Body of pancreas (tissue), 4 donors: ENCODE data around the gene SAMD3.
"Not testable (repeated sequence)": the region's sequence is repeated elsewhere in the genome, so short reads cannot be mapped to it uniquely, and the experiment has no call there.

Experiments used
- CTCF ChIP-seq, 7 experiments: fragments of 450-650 bp in 4 of 7; fragments of 200-600 bp in 3 of 7; sonication (generic) in 3 of 7; IDR thresholded peaks; one replicate each; pipeline ENCODE4 v1.5.1; 2016 to 2019; ENCODE audit warnings: antibody characterized with exemption in 7 of 7
- POLR2A ChIP-seq, 3 donors: fragments of 450-650 bp; IDR thresholded peaks; one replicate each; pipeline ENCODE4 v1.6.1; 2016; ENCODE audit warnings: antibody characterized with exemption in 3 of 3, mild to moderate bottlenecking in 2 of 3

- not testable (repeated sequence) for TF ChIP-seq CTCF, POLR2A (IDR thresholded peaks at IDR 0.05)
Observed at GRCh38 chr6:130173377-130174004, 49.3 kb downstream of the SAMD3 start.
